C4-2B (cell line): ENCODE measurements around the gene SLC2A6.

Source experiments
- ZFX ChIP-seq: fragments of 450-650 bp; IDR thresholded peaks from 2 replicates; pipeline ENCODE4 v1.6.1; 2017
- TF ChIP-seq, protein P1 (sequence below): fragments of 450-650 bp; conservative IDR thresholded peaks from 2 replicates; pipeline ENCODE4 v1.5.1; 2017; ENCODE audit warnings: mild to moderate bottlenecking

DNA sequence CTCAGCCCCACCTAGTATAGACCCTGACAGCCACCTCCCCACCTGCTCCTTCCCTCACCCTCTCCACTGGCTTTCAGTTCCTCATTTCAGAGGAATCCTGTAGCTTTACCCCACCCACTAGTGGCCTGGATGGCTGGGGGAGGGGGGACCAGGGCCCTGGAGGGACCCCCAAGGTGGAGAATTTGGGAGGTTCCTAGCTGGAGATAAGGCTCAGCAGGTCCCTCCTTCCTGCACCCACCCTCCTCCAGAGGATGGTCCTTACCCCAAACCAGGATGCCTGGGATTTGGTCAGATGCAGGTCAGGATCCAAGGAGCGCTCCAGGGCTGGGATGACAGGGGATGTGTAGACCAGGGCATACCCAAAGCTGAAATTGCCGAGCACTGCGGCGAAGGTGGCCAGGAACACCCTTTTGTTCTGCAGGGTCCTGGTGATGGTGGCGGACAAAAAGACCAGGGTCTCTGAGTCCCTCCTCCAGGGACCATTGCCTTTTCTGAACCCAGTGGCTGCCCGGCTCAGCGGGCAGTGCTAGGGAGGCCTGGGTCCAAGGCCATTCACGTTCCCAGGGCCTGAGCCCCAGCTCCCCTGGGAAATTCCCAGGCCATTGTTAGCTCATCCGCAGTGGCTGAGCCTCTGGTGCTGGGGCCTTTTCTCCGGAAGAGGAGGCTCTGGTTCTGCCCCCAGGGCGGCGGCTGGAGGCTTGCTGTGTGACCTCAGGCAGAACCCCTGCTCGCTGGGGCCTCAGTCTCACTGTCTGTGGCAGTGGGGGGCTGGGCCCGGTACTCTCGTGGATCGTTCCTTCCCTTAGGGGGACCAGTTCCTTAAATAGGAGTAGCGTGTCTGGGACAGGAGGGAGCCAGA lies 678 bp downstream of the SLC2A6 start:
- TF ChIP-seq, protein P1, sequence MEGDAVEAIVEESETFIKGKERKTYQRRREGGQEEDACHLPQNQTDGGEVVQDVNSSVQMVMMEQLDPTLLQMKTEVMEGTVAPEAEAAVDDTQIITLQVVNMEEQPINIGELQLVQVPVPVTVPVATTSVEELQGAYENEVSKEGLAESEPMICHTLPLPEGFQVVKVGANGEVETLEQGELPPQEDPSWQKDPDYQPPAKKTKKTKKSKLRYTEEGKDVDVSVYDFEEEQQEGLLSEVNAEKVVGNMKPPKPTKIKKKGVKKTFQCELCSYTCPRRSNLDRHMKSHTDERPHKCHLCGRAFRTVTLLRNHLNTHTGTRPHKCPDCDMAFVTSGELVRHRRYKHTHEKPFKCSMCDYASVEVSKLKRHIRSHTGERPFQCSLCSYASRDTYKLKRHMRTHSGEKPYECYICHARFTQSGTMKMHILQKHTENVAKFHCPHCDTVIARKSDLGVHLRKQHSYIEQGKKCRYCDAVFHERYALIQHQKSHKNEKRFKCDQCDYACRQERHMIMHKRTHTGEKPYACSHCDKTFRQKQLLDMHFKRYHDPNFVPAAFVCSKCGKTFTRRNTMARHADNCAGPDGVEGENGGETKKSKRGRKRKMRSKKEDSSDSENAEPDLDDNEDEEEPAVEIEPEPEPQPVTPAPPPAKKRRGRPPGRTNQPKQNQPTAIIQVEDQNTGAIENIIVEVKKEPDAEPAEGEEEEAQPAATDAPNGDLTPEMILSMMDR: no peak
- TF ChIP-seq ZFX: no peak
